PFSK-1 (cell line): ENCODE data around the gene QSER1.

ENCODE experiments used
- FOXP2 ChIP-seq: optimal IDR thresholded peaks from 2 replicates; pipeline ENCODE3; 2011; ENCODE audit warnings: borderline replicate concordance, control low read depth, inconsistent platforms; ENCODE audit not compliant: insufficient read depth; ENCODE audit errors: extremely low read length, extremely low read depth
- POLR2AphosphoS5 ChIP-seq: IDR thresholded peaks from 2 replicates; pipeline ENCODE4 v1.6.1; 2012; ENCODE audit warnings: low read depth, mild to moderate bottlenecking, control low read depth, low read length, moderate library complexity
- REST ChIP-seq, 2 experiments: IDR thresholded peaks; 2 replicates each; pipeline versions ENCODE4 v1.6.1 to v1.8.0; 2011 to 2012; ENCODE audit warnings: low read depth in 2 of 2, low read length in 2 of 2, control low read depth in 1 of 2, inconsistent platforms in 1 of 2, mild to moderate bottlenecking in 1 of 2, moderate library complexity in 1 of 2; ENCODE audit not compliant: insufficient read depth in 1 of 2
- SIN3A ChIP-seq: IDR thresholded peaks from 2 replicates; pipeline ENCODE4 v1.6.1; 2012; ENCODE audit warnings: mild to moderate bottlenecking, low read length, moderate library complexity, borderline replicate concordance; ENCODE audit not compliant: insufficient read depth
- TAF1 ChIP-seq: IDR thresholded peaks from 2 replicates; pipeline ENCODE4 v1.6.1; 2012; ENCODE audit warnings: low read length, control low read depth, borderline replicate concordance; ENCODE audit not compliant: insufficient read depth

QSER1 gene

GRCh38 chr11:32852207-32852606 lies 40.4 kb upstream of the QSER1 start:
- no peak for TF ChIP-seq TAF1
- no peak for TF ChIP-seq FOXP2
- no peak for TF ChIP-seq SIN3A
- TF ChIP-seq REST (IDR thresholded peaks at IDR 0.05; ENCODE audit: insufficient read depth in 1 of 2, low read depth in 2 of 2, low read length in 2 of 2) = no peak
- no peak for TF ChIP-seq POLR2AphosphoS5

GRCh38 chr11:32855601-32856000 lies 37.0 kb upstream of the QSER1 start:
- TF ChIP-seq SIN3A (no peak), REST (IDR thresholded peaks at IDR 0.05; ENCODE audit: insufficient read depth in 1 of 2, low read depth in 2 of 2, low read length in 2 of 2) (no peak), TAF1 (no peak), FOXP2 (no peak), POLR2AphosphoS5 (no peak)

- no peak for TF ChIP-seq TAF1
- no peak for TF ChIP-seq SIN3A
- TF ChIP-seq POLR2AphosphoS5 = no peak
- no peak for TF ChIP-seq REST (IDR thresholded peaks at IDR 0.05; ENCODE audit: insufficient read depth in 1 of 2, low read depth in 2 of 2, low read length in 2 of 2)
- no peak for TF ChIP-seq FOXP2
These were observed 33.9 kb upstream of the QSER1 start for GRCh38 chr11:32858731-32859130.

GRCh38 chr11:32861850-32862577 lies 30.6 kb upstream of the QSER1 start:
- TF ChIP-seq POLR2AphosphoS5 (no peak), TAF1 (no peak), SIN3A (no peak)

GRCh38 chr11:32864555-32864954 lies 28.1 kb upstream of the QSER1 start:
- no peak for TF ChIP-seq SIN3A

GRCh38 chr11:32870676-32871075 lies 21.9 kb upstream of the QSER1 start:
- no peak for TF ChIP-seq SIN3A
- TF ChIP-seq FOXP2 = no peak
- TF ChIP-seq POLR2AphosphoS5 = no peak
- no peak for TF ChIP-seq REST (IDR thresholded peaks at IDR 0.05; ENCODE audit: insufficient read depth in 1 of 2, low read depth in 2 of 2, low read length in 2 of 2)
- no peak for TF ChIP-seq TAF1
